Bronchial epithelial cell (primary cell): Measurements from ENCODE around the gene RBPMS2. TPM values are rescaled to one million over a fixed set of nuclear protein-coding genes. Genes with fewer than 3 reads are reported as not detected.
"Not testable (repeated sequence)": the region's sequence is repeated elsewhere in the genome, so short reads cannot be mapped to it uniquely, and the experiment has no call there.

ENCODE experiments used
- DNase-seq: peaks from one replicate; pipeline ENCODE4 v3.0.0-alpha.2; 2010; ENCODE audit warnings: low read depth
- FAIRE-seq: peaks from 2 replicates; lab custom pipeline; 2011; peaks lifted over from hg19 to GRCh38; lab: Jason Lieb, UNC
- H3K27me3 ChIP-seq: 2 replicates; pipeline ENCODE4 v1.5.1; 2011; ENCODE audit warnings: low read length; ENCODE audit not compliant: control insufficient read depth, insufficient read depth
- H3K36me3 ChIP-seq: 2 replicates; pipeline ENCODE4 v1.5.1; 2011; ENCODE audit warnings: low read length; ENCODE audit not compliant: control insufficient read depth, insufficient read depth
- H3K4me3 ChIP-seq: 2 replicates; pipeline ENCODE4 v1.5.1; 2011; ENCODE audit warnings: mild to moderate bottlenecking, low read depth, low read length, control low read depth
- total RNA-seq: library from RNA; depleted of rRNA; stranded (reverse); fragments of >200 nt; gene quantifications from 2 replicates; pipeline ENCODE4 v1.2.1, GENCODE V29; 2014
- TF ChIP-seq, protein P1 (sequence below): IDR thresholded peaks from 2 replicates; pipeline ENCODE4 v1.5.1; 2011; ENCODE audit warnings: mild to moderate bottlenecking, moderate library complexity, low read length, control low read depth, inconsistent platforms; ENCODE audit not compliant: insufficient read depth, severe bottlenecking

Gene RBPMS2
- total RNA-seq, 1 donor from 2014 or later = not detected

DNA sequence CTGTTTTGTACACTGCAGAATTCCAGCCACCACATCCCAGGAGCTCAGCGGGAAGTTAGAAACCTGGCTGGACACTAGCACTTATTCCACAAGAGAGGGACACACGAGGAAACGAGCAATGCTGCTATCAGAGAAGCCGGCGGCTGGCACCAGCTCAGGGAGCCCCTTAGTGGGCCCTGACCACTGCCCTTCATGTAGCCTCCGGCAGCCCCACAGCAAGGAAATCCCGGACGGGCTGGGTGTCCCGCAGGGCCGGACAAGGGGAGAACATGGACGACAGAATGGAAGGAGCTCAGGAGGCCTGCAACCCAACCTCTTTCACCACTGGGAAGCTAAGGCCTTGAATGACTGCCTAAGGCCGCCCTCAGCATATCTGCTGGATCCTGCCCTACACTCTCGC lies 32.5 kb downstream of the RBPMS2 start:
- Histone ChIP-seq H3K36me3 (no peaks in the 10 kb centered on the region), H3K4me3 (no peak overlapping the region), H3K27me3 (no peaks in the 10 kb centered on the region)
- TF ChIP-seq, protein P1, sequence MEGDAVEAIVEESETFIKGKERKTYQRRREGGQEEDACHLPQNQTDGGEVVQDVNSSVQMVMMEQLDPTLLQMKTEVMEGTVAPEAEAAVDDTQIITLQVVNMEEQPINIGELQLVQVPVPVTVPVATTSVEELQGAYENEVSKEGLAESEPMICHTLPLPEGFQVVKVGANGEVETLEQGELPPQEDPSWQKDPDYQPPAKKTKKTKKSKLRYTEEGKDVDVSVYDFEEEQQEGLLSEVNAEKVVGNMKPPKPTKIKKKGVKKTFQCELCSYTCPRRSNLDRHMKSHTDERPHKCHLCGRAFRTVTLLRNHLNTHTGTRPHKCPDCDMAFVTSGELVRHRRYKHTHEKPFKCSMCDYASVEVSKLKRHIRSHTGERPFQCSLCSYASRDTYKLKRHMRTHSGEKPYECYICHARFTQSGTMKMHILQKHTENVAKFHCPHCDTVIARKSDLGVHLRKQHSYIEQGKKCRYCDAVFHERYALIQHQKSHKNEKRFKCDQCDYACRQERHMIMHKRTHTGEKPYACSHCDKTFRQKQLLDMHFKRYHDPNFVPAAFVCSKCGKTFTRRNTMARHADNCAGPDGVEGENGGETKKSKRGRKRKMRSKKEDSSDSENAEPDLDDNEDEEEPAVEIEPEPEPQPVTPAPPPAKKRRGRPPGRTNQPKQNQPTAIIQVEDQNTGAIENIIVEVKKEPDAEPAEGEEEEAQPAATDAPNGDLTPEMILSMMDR = no peak
- FAIRE-seq (no peak), DNase-seq (no peak)

DNA sequence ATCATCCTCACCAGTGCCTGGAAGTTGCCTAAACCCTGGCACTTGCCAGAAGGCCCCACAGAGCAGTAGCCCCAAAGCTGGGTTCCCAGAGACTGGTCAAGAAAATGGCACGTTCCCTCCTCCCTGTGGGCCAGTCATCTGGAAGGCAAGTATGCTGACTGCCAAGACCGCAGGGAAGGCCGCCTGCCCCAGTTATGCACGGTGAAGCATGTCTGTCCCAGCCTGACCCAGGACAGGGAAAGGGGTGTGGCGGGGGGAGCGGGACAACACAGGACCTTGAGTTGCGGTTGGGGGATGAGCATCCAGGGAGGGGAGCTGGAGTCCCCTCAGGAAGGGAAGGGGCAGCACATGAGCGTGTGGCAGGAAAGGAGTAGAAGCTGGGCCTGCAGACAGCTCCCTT lies 33.0 kb downstream of the RBPMS2 start:
- FAIRE-seq (no peak), DNase-seq (no peak)
- H3K27me3 ChIP-seq = no peaks in the 10 kb centered on the region
- no peak overlapping the region for H3K4me3 ChIP-seq
- TF ChIP-seq, protein P1 = no peak
- no peaks in the 10 kb centered on the region for H3K36me3 ChIP-seq

DNA sequence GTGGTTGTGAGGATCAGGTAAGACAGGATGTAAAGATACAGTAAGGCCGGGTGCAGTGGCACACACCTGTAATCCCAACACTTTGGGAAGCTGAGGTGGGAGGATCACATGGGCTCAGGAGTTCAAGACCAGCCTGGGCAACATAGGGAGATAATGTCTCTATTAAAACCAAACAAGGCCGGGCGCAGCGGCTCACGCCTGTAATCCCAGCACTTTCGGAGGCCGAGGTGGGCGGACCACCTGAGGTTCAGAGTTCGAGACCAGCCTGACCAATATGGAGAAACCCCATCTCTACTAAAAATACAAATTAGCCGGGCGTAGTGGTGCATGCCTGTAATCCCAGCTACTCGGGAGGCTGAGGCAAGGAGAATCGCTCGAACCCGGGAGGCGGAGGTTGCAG lies 33.7 kb downstream of the RBPMS2 start:
- H3K4me3 ChIP-seq, DNase-seq, H3K36me3 ChIP-seq, H3K27me3 ChIP-seq, FAIRE-seq: not testable (repeated sequence)

DNA sequence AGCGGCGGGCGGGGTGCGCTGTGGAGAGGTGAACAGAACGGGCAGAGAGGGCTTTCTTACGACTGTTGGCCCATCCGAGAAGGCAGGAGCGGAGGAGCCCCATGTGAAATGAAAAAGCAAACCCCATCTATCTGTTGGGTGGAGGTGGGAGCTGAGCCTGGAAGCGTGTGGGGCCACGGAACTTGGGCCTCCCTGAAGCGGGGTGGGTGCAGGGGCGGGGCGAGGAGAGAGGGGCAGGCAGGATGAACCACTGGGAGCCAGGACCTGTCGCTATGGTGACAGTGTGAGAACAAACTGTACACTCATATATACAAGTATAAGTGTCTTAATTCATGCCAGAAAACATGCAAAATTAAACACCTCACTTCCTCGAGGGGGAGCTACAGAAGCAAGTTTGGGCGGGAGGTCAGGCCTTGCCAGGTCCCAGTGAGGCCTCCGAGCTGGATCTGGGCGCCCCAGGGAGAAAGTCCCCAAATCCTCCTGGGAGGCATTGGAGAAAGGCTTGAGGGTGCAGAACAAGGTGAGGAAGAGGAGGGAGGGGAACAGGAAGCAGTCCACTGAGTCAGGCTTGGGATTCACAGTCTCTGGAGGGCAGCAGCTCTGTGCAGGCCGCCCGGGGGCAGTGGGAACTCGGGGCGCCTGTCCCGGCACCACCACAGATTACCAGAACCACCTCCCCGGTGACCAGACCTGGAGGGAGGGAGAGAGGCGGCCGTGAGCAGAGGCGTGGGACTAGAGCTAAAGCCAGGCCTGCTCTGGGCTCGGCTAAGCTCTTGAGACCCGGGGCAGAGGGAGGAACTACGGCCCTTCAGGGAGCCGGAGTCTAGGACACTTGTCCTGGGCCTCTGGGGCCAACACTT lies 34.8 kb downstream of the RBPMS2 start:
- DNase-seq = peak; percentile 66
- Histone ChIP-seq H3K36me3 (no peaks in the 10 kb centered on the region), H3K27me3 (no peaks in the 10 kb centered on the region), H3K4me3 (no peak overlapping the region)
- TF ChIP-seq, protein P1 = peak; percentile 28
- FAIRE-seq = no peak

DNA sequence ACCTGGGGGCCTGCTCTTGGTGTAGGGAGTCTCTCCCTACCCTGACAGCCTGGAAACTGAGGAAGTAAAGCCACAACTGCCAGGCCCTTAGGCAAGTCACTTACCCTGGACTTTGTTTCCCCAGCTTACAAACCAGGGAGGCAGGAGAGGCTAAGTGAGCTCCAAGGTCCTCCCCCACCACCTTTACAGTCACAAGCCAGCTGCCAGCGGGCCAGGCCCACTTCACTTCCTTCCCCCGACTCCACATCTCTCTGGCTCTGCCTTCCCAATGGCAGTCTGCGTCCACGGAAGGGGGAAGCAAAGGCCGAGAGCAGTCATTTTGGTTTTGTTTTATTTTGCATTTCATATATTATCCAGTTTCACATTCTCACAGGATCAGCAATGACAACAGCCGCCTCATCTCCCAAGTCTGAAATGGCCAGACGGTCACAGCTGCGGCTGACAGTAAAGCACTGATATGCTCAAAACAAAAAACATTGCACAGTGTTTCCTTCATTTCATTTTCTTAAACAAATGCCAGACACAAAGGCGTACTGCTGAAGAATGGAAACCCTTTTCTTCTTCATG lies 35.7 kb downstream of the RBPMS2 start:
- FAIRE-seq = no peak
- no peaks in the 10 kb centered on the region for H3K36me3 ChIP-seq
- H3K27me3 ChIP-seq = no peaks in the 10 kb centered on the region
- DNase-seq = no peak
- TF ChIP-seq, protein P1 = no peak
- no peak overlapping the region for H3K4me3 ChIP-seq

DNA sequence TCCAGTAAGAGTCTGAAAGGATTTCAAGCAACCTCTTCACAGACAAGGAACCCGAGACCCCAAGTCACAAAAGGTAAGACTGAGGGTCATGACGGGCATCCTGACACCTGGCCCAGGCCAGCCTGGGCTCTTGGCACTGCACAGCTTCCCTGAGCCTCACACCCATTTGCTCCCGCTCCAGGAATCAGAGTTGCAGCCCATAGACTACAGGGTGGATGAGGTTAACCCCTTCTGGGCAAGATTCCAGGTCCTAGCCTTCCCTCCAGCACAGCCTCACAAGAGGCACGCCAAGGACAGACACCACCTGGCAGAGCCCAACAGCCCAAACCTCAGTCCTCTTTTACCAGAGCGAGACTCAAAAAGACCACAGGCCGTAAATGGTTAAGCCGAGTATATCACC lies 36.2 kb downstream of the RBPMS2 start:
- TF ChIP-seq, protein P1 = no peak
- Histone ChIP-seq H3K27me3 (no peaks in the 10 kb centered on the region), H3K36me3 (no peaks in the 10 kb centered on the region), H3K4me3 (no peak overlapping the region)
- DNase-seq (no peak), FAIRE-seq (no peak)
